HepG2 (cell line): Measurements from ENCODE around the gene C1QL4. TPM values are rescaled to one million over a fixed set of nuclear protein-coding genes. Genes with fewer than 3 reads are reported as not detected.

Experiments used
- ARID2 ChIP-seq: sonication (generic); formaldehyde crosslinking; IDR thresholded peaks from 2 replicates; pipeline ENCODE4 v1.8.1; 2022; ENCODE audit warnings: mild to moderate bottlenecking, missing genetic modification reagents, borderline replicate concordance
- BCL6 ChIP-seq: IDR thresholded peaks from 2 replicates; pipeline ENCODE4 v1.6.1; 2016; ENCODE audit warnings: missing genetic modification reagents, missing compliant biosample characterization
- CREB1 ChIP-seq, 2 experiments: fragments of 450-650 bp in 1 of 2; IDR thresholded peaks; 2 replicates each; pipeline ENCODE4 v1.6.1; 2016 to 2017; ENCODE audit warnings: control low read depth in 1 of 2, mild to moderate bottlenecking in 1 of 2, missing compliant biosample characterization in 1 of 2, missing genetic modification characterization in 1 of 2
- GATAD1 ChIP-seq: IDR thresholded peaks from 2 replicates; pipeline ENCODE4 v1.6.1; 2016; ENCODE audit warnings: missing genetic modification reagents, missing compliant biosample characterization
- MEIS2 ChIP-seq: sonication (generic); formaldehyde crosslinking; IDR thresholded peaks from 2 replicates; pipeline ENCODE4 v1.9.0; 2021; ENCODE audit warnings: mild to moderate bottlenecking, missing genetic modification reagents
- MIER3 ChIP-seq: IDR thresholded peaks from 2 replicates; pipeline ENCODE4 v1.6.1; 2016; ENCODE audit warnings: missing compliant biosample characterization, borderline replicate concordance
- MTF1 ChIP-seq: sonication (generic); formaldehyde crosslinking; IDR thresholded peaks from 2 replicates; pipeline ENCODE4 v1.5.0; 2020; ENCODE audit warnings: missing genetic modification reagents
- NFYB ChIP-seq: sonication (generic); formaldehyde crosslinking; IDR thresholded peaks from 2 replicates; pipeline ENCODE4 v1.4.0; 2020; ENCODE audit warnings: missing genetic modification reagents
- PAF1 ChIP-seq: IDR thresholded peaks from 2 replicates; pipeline ENCODE4 v1.6.1; 2016; ENCODE audit warnings: missing genetic modification reagents, missing compliant biosample characterization
- PHF20 ChIP-seq: sonication (generic); formaldehyde crosslinking; IDR thresholded peaks from 2 replicates; pipeline ENCODE4 v1.5.0; 2020; ENCODE audit warnings: mild to moderate bottlenecking, missing genetic modification reagents
- RBFOX2 ChIP-seq: fragments of 200-400 bp; formaldehyde crosslinking; IDR thresholded peaks from 2 replicates; pipeline ENCODE4 v1.6.1; 2017; ENCODE audit warnings: low read depth, mild to moderate bottlenecking, low read length
- SALL1 ChIP-seq: sonication (generic); formaldehyde crosslinking; IDR thresholded peaks from 2 replicates; pipeline ENCODE4 v1.8.0; 2022; ENCODE audit warnings: mild to moderate bottlenecking, missing genetic modification reagents
- TBX2 ChIP-seq: sonication (generic); formaldehyde crosslinking; IDR thresholded peaks from 2 replicates; pipeline ENCODE4 v1.5.0; 2020; ENCODE audit warnings: missing genetic modification reagents, mild to moderate bottlenecking, borderline replicate concordance
- YEATS2 ChIP-seq: sonication (generic); formaldehyde crosslinking; IDR thresholded peaks from 2 replicates; pipeline ENCODE4 v1.4.0; 2020; ENCODE audit warnings: missing genetic modification reagents, borderline replicate concordance
- ZBTB8A ChIP-seq: sonication (generic); formaldehyde crosslinking; IDR thresholded peaks from 2 replicates; pipeline ENCODE4 v1.4.0; 2020; ENCODE audit warnings: mild to moderate bottlenecking, low read depth, missing genetic modification reagents, borderline replicate concordance
- ZFP36 ChIP-seq: fragments of 150-350 bp; IDR thresholded peaks from 2 replicates; pipeline ENCODE4 v1.6.1; 2018; ENCODE audit warnings: borderline replicate concordance, low read length, low read depth; ENCODE audit not compliant: partially characterized antibody
- ZFP36L1 ChIP-seq: sonication (generic); formaldehyde crosslinking; IDR thresholded peaks from 2 replicates; pipeline ENCODE4 v1.8.0; 2022; ENCODE audit warnings: mild to moderate bottlenecking, missing genetic modification reagents, moderate library complexity
- ZMYM2 ChIP-seq: sonication (generic); formaldehyde crosslinking; IDR thresholded peaks from 2 replicates; pipeline ENCODE4 v1.8.0; 2022; ENCODE audit warnings: mild to moderate bottlenecking, missing genetic modification reagents
- ZNF124 ChIP-seq: sonication (generic); formaldehyde crosslinking; IDR thresholded peaks from 2 replicates; pipeline ENCODE4 v1.4.0; 2020; ENCODE audit warnings: missing genetic modification reagents
- ZNF317 ChIP-seq: sonication (generic); formaldehyde crosslinking; IDR thresholded peaks from 2 replicates; pipeline ENCODE4 v1.5.0; 2020; ENCODE audit warnings: mild to moderate bottlenecking, missing genetic modification reagents
- ZNF350 ChIP-seq: sonication (generic); formaldehyde crosslinking; IDR thresholded peaks from 2 replicates; pipeline ENCODE4 v1.4.0; 2020; ENCODE audit warnings: mild to moderate bottlenecking, low read depth, missing genetic modification reagents, borderline replicate concordance
- ZNF556 ChIP-seq: sonication (generic); formaldehyde crosslinking; IDR thresholded peaks from 2 replicates; pipeline ENCODE4 v1.4.0; 2020; ENCODE audit warnings: mild to moderate bottlenecking, missing genetic modification reagents, borderline replicate concordance
- ZNF678 ChIP-seq: sonication (generic); formaldehyde crosslinking; IDR thresholded peaks from 2 replicates; pipeline ENCODE4 v1.4.0; 2020; ENCODE audit warnings: mild to moderate bottlenecking, missing genetic modification reagents
- polyA plus RNA-seq, 8 experiments: library from polyadenylated mRNA; depleted of rRNA in 3 of 8; stranded (reverse) in 7 of 8; unstranded in 1 of 8; fragments of >200 nt; fragmentation: Illumina TruSeq in 4 of 8; extraction: Trizol in 4 of 8; gene quantifications; 2 replicates each; pipeline versions ENCODE4 v1.2.1 to v1.2.3, GENCODE V29; 2011 to 2016; ENCODE audit warnings: low read depth in 4 of 8, missing spikeins in 1 of 8, mixed read lengths in 1 of 8; ENCODE audit not compliant: insufficient read depth in 1 of 8
- total RNA-seq, 5 experiments: library from RNA; depleted of rRNA; stranded (reverse); fragments of >200 nt; fragmentation: Illumina TruSeq; extraction: Trizol; gene quantifications; 2 replicates each; pipeline ENCODE4 v1.2.3, GENCODE V29; 2016; ENCODE audit warnings: low read depth in 1 of 5
- TF ChIP-seq, protein P1 (sequence below): sonication (generic); formaldehyde crosslinking; IDR thresholded peaks from 2 replicates; pipeline ENCODE4 v1.5.0; 2020; ENCODE audit warnings: missing genetic modification reagents, mild to moderate bottlenecking, borderline replicate concordance
- TF ChIP-seq, protein P2 (sequence below): sonication (generic); formaldehyde crosslinking; IDR thresholded peaks from 2 replicates; pipeline ENCODE4 v1.4.0; 2020; ENCODE audit warnings: missing genetic modification reagents
- TF ChIP-seq, protein P3 (sequence below): sonication (generic); formaldehyde crosslinking; IDR thresholded peaks from 2 replicates; pipeline ENCODE4 v1.8.0; 2022; ENCODE audit warnings: mild to moderate bottlenecking, missing genetic modification reagents, moderate library complexity
- TF ChIP-seq, protein P4 (sequence below): sonication (generic); formaldehyde crosslinking; IDR thresholded peaks from 2 replicates; pipeline ENCODE4 v1.8.0; 2022; ENCODE audit warnings: missing genetic modification reagents, mild to moderate bottlenecking, borderline replicate concordance

The C1QL4 gene
- total and polyA plus RNA-seq, 2 of the 13 experiments (the other 11 are each of a cell fraction or from before 2014, with no cell fraction given) = 0.03 TPM; not detected in 1

DNA sequence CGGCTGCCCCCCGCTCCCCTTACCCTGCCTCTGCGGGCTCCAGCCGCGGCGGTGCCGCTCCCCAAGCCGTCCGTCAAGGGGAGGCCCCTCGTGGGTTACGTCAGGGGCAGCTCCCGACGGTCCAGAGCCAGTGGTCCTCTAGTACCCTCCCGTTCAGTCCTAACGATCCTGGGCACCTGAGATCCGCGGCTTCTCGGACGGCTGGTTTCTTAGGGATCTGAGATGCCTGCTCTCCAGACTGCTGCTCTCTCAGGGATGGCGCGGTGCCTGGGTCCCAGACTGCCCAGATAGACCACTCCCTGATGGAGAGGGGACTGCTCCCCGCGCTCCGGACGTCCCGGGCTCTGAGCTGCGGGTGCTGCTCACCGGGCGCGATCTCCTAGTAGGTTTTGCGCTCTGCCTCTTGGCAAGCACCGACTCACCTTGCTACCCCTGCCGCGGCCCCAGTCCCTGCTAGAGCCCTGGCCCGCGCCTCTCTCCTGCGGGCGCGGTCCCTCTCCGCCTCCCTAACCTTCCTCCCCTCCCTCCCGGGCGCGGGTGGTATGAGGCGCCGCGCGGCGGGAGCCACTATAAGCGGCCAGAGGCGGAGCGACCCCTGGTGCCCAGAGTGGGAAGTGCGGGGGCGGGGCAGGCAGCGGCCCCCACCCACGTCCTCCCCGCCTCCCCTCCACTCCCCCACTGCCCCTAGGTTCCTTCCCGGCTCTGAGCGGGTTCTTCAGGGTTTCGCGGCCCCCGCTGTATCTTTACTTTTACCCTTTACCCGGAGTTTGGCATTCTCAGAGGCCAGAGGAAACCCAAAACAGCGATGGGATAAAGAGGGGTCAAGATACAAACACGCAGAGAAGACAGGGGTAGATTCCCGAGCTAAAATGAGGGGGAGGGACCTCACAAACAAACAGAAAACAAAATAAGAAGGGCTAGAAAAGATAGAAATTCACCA lies at the start of gene C1QL4 (continued):
- TF ChIP-seq ZMYM2 (CRISPR knock-in tag) (no peak), MEIS2 (CRISPR knock-in tag) (no peak), BCL6 (CRISPR knock-in tag) (no peak), SALL1 (CRISPR knock-in tag) (no peak), ZNF317 (no peak), PAF1 (CRISPR knock-in tag) (no peak), PHF20 (no peak), RBFOX2 (no peak), GATAD1 (CRISPR knock-in tag) (no peak), YEATS2 (no peak), ZFP36L1 (CRISPR knock-in tag) (no peak), ARID2 (CRISPR knock-in tag) (no peak), NFYB (CRISPR knock-in tag) (no peak), ZNF350 (no peak), MTF1 (CRISPR knock-in tag) (no peak), ZNF124 (no peak), ZFP36 (no peak), ZBTB8A (no peak), TBX2 (CRISPR knock-in tag) (0 out of 2 replicates have a peak, but pooled peaks have one; percentile 11), ZNF678 (CRISPR knock-in tag) (no peak), ZNF556 (CRISPR knock-in tag) (no peak), CREB1 (IDR thresholded peaks at IDR 0.05) (no peak), CREB1 (CRISPR knock-in tag; IDR thresholded peaks at IDR 0.05) (no peak), MIER3 (CRISPR knock-in tag) (no peak)
- TF ChIP-seq, protein P1, sequence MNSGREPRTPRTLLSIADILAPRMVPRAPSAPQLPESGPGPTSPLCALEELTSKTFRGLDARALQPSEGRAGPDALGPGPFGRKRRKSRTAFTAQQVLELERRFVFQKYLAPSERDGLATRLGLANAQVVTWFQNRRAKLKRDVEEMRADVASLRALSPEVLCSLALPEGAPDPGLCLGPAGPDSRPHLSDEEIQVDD (CRISPR knock-in tag) = no peak
- TF ChIP-seq, protein P2, sequence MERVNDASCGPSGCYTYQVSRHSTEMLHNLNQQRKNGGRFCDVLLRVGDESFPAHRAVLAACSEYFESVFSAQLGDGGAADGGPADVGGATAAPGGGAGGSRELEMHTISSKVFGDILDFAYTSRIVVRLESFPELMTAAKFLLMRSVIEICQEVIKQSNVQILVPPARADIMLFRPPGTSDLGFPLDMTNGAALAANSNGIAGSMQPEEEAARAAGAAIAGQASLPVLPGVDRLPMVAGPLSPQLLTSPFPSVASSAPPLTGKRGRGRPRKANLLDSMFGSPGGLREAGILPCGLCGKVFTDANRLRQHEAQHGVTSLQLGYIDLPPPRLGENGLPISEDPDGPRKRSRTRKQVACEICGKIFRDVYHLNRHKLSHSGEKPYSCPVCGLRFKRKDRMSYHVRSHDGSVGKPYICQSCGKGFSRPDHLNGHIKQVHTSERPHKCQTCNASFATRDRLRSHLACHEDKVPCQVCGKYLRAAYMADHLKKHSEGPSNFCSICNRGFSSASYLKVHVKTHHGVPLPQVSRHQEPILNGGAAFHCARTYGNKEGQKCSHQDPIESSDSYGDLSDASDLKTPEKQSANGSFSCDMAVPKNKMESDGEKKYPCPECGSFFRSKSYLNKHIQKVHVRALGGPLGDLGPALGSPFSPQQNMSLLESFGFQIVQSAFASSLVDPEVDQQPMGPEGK (CRISPR knock-in tag) = peak; percentile 96
- TF ChIP-seq, protein P3, sequence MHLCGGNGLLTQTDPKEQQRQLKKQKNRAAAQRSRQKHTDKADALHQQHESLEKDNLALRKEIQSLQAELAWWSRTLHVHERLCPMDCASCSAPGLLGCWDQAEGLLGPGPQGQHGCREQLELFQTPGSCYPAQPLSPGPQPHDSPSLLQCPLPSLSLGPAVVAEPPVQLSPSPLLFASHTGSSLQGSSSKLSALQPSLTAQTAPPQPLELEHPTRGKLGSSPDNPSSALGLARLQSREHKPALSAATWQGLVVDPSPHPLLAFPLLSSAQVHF (CRISPR knock-in tag) = no peak
- TF ChIP-seq, protein P4, sequence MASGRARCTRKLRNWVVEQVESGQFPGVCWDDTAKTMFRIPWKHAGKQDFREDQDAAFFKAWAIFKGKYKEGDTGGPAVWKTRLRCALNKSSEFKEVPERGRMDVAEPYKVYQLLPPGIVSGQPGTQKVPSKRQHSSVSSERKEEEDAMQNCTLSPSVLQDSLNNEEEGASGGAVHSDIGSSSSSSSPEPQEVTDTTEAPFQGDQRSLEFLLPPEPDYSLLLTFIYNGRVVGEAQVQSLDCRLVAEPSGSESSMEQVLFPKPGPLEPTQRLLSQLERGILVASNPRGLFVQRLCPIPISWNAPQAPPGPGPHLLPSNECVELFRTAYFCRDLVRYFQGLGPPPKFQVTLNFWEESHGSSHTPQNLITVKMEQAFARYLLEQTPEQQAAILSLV (CRISPR knock-in tag) = no peak
